ENCODE data around the gene MANBA. TPM values are rescaled to one million over a fixed set of nuclear protein-coding genes. Genes with fewer than 3 reads are reported as not detected.

The MANBA gene
- total and polyA plus RNA-seq, 4 donors = 19.9 to 100 (median 32.1) TPM

- DNase-seq = peak in 2 of 3 donors; percentile 23 to 44
- no peak for ATAC-seq (ENCODE audit: insufficient read depth, low FRiP score)
- Histone ChIP-seq H3K9ac (ENCODE audit: insufficient read depth in 1 of 2, low read length in 2 of 2) (no peak overlapping the region), H3K27me3 (ENCODE audit: control insufficient read depth in 3 of 3, insufficient read depth in 3 of 3, low read length in 2 of 3) (no peaks in the 10 kb centered on the region), H3K4me3 (no peak overlapping the region), H3K27ac (ENCODE audit: low read depth in 1 of 2, low read length in 1 of 2) (no peak overlapping the region), H3K4me1 (ENCODE audit: control insufficient read depth in 5 of 5, insufficient read depth in 5 of 5, low read length in 5 of 5) (peaks cover 0 to 8% (median 0%) of the 10 kb centered on the region in 5 donors), H3K9me3 (ENCODE audit: control insufficient read depth in 4 of 4, insufficient read depth in 3 of 4, low read length in 3 of 4) (no peaks in the 10 kb centered on the region), H3K36me3 (ENCODE audit: control insufficient read depth in 4 of 4, insufficient read depth in 4 of 4, low read length in 4 of 4) (no peaks in the 10 kb centered on the region)
- TF ChIP-seq CTCF (IDR thresholded peaks at IDR 0.05; ENCODE audit: control extremely low read depth, extremely low read depth) = no peak
- 34 to 65% methylated on average over 7 of the region's 7 CpGs for WGBS, 2 donors
These were observed 18.0 kb upstream of the MANBA start for GRCh38 chr4:102778720-102779119.

GRCh38 chr4:102775805-102776204 lies 15.0 kb upstream of the MANBA start:
- no peaks in the 10 kb centered on the region for H3K9me3 ChIP-seq (ENCODE audit: control insufficient read depth in 4 of 4, insufficient read depth in 3 of 4, low read length in 3 of 4)
- no peak overlapping the region for H3K4me3 ChIP-seq
- 91 to 93% methylated on average over 1 of the region's 1 CpG for WGBS, 2 donors
- DNase-seq = no peak
- no peak overlapping the region for H3K27ac ChIP-seq (ENCODE audit: low read depth in 1 of 2, low read length in 1 of 2)
- ATAC-seq (ENCODE audit: insufficient read depth, low FRiP score) = no peak
- H3K36me3 ChIP-seq (ENCODE audit: control insufficient read depth in 4 of 4, insufficient read depth in 4 of 4, low read length in 4 of 4) = no peaks in the 10 kb centered on the region
- peaks cover 0 to 8% (median 0%) of the 10 kb centered on the region in 5 donors for H3K4me1 ChIP-seq (ENCODE audit: control insufficient read depth in 5 of 5, insufficient read depth in 5 of 5, low read length in 5 of 5)
- no peak for TF ChIP-seq CTCF (IDR thresholded peaks at IDR 0.05; ENCODE audit: control extremely low read depth, extremely low read depth)
- H3K9ac ChIP-seq (ENCODE audit: insufficient read depth in 1 of 2, low read length in 2 of 2) = no peak overlapping the region
- no peaks in the 10 kb centered on the region for H3K27me3 ChIP-seq (ENCODE audit: control insufficient read depth in 3 of 3, insufficient read depth in 3 of 3, low read length in 2 of 3)

GRCh38 chr4:102774254-102774653 lies 13.5 kb upstream of the MANBA start:
- 98 to 100% methylated on average over 2 of the region's 2 CpGs for WGBS, 2 donors

More at GRCh38 chr4:102774254-102774653, 13.5 kb upstream of the MANBA start:
- no peak overlapping the region for H3K9ac ChIP-seq (ENCODE audit: insufficient read depth in 1 of 2, low read length in 2 of 2)
- DNase-seq = no peak
- no peaks in the 10 kb centered on the region for H3K9me3 ChIP-seq (ENCODE audit: control insufficient read depth in 4 of 4, insufficient read depth in 3 of 4, low read length in 3 of 4)
- ATAC-seq (ENCODE audit: insufficient read depth, low FRiP score) = no peak
- H3K36me3 ChIP-seq (ENCODE audit: control insufficient read depth in 4 of 4, insufficient read depth in 4 of 4, low read length in 4 of 4) = no peaks in the 10 kb centered on the region
- no peak for TF ChIP-seq CTCF (IDR thresholded peaks at IDR 0.05; ENCODE audit: control extremely low read depth, extremely low read depth)
- no peaks in the 10 kb centered on the region for H3K27me3 ChIP-seq (ENCODE audit: control insufficient read depth in 3 of 3, insufficient read depth in 3 of 3, low read length in 2 of 3)
- H3K27ac ChIP-seq (ENCODE audit: low read depth in 1 of 2, low read length in 1 of 2) = no peak overlapping the region
- no peak overlapping the region for H3K4me3 ChIP-seq
- H3K4me1 ChIP-seq (ENCODE audit: control insufficient read depth in 5 of 5, insufficient read depth in 5 of 5, low read length in 5 of 5) = peaks cover 0 to 6% (median 0%) of the 10 kb centered on the region in 5 donors

Measured in lung (tissue), 12 donors.